ENCODE measurements around the gene CYTH4. TPM values are rescaled to one million over a fixed set of nuclear protein-coding genes. Genes with fewer than 3 reads are reported as not detected.

Gene CYTH4
- total RNA-seq, 4 donors from 2014 or later, result 13.2 to 40.3 (median 22.1) TPM

DNA sequence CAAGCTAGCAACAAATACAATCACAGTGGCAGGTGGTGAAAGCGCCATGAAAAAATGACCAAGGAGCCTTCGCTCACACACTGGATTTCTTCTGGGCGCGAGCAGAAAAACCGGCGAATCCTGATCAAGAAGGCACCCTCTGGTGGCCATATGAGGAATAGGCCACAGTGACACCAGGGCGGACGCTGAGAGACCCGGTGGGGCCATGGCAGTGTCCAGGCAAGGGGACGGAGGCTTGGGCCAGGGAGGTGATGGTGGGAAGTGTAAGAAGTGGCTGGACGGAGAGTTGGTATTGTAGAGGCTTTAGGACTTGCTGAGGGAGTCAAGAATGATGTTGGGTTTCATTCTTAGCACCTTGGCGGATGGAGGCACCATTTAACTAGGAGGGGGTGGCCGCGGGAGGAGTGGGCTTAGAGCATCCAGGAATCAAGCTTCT lies 21.4 kb upstream of the CYTH4 start:
- TF ChIP-seq, protein P1, sequence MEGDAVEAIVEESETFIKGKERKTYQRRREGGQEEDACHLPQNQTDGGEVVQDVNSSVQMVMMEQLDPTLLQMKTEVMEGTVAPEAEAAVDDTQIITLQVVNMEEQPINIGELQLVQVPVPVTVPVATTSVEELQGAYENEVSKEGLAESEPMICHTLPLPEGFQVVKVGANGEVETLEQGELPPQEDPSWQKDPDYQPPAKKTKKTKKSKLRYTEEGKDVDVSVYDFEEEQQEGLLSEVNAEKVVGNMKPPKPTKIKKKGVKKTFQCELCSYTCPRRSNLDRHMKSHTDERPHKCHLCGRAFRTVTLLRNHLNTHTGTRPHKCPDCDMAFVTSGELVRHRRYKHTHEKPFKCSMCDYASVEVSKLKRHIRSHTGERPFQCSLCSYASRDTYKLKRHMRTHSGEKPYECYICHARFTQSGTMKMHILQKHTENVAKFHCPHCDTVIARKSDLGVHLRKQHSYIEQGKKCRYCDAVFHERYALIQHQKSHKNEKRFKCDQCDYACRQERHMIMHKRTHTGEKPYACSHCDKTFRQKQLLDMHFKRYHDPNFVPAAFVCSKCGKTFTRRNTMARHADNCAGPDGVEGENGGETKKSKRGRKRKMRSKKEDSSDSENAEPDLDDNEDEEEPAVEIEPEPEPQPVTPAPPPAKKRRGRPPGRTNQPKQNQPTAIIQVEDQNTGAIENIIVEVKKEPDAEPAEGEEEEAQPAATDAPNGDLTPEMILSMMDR (IDR thresholded peaks at IDR 0.05; ENCODE audit: low read depth), result no peak

DNA sequence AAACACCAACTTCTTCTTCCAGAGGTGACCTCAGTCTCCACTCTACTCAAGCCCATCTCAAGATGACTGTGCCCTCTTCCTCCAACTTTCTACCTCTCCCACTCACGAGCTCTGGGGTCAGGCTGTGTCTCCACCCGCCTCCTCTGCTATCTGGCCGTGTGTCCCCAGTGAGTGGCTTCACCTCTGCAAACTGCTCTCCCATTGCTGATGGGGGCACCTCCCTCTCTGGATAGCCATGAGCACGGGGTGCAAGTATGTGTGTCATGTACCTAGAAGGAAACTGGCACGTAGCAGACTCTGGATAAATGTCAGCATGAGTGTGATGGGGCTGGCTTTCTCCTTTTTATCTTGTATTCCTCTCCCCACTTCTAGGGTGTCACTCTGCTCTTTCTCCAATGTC lies 20.0 kb upstream of the CYTH4 start:
- TF ChIP-seq, protein P1 (IDR thresholded peaks at IDR 0.05; ENCODE audit: low read depth), result no peak

DNA sequence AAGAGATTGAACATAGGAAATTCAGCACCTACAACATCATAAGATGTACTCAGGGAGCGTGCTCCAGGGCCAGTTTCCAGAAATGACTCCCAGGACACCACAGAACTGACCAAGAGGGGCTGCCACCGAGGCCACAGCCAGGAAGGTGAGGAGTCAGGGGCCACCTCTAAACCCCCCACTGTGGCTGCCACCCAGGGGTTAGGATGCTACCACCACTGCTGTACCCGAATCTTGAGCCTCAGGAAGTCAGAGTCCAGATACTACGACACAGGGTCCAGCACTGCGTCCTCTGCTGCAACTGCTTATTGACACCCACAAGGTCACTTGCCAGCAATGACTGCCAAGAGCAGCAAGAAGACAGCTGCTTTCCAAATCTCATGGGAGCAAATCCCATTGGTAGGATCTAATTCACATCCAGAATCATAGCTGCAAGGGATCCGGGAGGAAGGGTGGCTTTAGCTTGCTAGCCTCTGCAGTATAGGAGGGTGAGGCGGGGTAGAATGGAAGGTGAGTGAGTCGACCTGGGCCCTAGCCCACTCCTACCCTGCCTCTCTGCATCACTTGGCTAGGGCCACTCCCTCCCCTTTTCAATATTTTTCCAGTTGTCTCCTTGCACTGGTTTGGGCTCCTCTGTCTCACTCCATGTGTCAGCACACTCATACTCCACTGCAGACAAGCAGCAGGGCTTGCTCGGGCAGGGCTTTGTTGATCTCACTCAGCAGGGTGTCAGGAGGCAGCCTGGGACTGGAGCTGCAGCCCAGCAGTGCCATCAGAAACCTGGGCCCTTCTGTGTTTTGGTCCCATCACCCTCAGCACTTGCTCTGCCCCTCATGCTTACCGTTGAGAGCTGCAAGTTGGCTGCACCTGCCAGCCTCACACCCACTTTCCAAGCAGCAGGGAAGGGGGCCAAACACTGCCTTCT lies 18.1 kb upstream of the CYTH4 start:
- TF ChIP-seq, protein P1 (IDR thresholded peaks at IDR 0.05; ENCODE audit: low read depth), result no peak

DNA sequence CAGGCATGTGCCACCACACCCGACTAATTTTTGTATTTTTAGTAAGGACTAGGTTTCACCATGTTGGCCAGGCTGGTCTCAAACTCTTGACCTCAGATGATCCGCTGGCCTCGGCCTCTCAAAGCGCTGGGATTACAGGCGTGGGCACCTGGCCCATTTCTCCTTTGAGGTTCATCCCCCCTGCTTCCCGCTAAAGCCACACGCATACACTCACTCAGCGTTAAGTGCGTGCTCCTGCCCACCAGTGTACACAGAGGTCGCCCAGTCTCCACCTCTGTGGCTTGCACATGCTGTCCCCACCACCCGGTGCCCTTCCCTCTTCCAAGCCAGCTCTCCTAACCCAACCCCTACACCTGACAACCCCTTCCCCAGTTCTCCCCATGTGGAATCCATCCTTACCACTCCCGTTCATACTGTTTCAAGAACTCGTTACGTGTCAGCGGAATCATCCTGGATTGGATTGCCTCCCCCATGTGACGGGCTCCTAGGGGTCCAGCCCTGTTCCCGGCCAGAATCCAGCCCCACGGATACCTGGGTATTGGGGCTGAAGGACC lies 15.7 kb upstream of the CYTH4 start:
- TF ChIP-seq, protein P1 (IDR thresholded peaks at IDR 0.05; ENCODE audit: low read depth), result no peak

DNA sequence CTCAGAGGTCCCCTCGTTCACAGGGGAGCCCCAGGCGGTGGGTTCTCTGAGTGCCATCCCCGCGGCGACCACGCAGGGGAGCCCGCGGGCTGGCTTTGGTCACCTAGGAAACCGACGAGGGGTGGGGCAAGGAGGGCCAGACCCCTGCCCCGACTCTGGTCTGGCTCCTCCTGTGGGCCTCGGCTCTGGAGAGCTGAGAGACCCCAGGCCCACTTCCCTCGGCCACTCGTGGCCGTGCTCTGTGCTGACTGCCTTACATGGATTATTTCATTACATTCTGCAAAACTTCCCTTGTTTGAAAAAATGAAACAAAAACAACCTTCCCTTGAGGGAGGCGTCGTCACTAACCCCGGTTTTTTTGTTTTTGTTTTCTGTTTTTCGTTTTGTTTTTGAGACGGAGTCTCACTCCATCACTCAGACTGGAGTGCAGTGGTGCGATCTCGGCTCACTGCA lies 15.1 kb upstream of the CYTH4 start:
- TF ChIP-seq, protein P1 (IDR thresholded peaks at IDR 0.05; ENCODE audit: low read depth), result no peak

GRCh38 chr22:37267661-37268413 lies 14.5 kb upstream of the CYTH4 start:
- TF ChIP-seq, protein P1 (IDR thresholded peaks at IDR 0.05; ENCODE audit: low read depth), result no peak

Data from subcutaneous adipose tissue (tissue), 4 donors.